GM19328 (cell line): Measurements from ENCODE around the gene SORCS2.
"Not testable (repeated sequence)": the region's sequence is repeated elsewhere in the genome, so short reads cannot be mapped to it uniquely, and the experiment has no call there.

Experiments
- ATAC-seq: cut with Tn5 transposase; IDR thresholded peaks from one replicate; pipeline ENCODE4 v1.9.1; 2021; ENCODE audit warnings: mild to moderate bottlenecking, moderate library complexity; ENCODE audit not compliant: unreplicated experiment

The SORCS2 gene

GRCh38 chr4:7159923-7160322, 32.4 kb upstream of the SORCS2 start:
- no peak for ATAC-seq

- no peak for ATAC-seq
Observed at GRCh38 chr4:7160439-7160838, 31.9 kb upstream of the SORCS2 start.

- no peak for ATAC-seq
Observed at GRCh38 chr4:7160951-7161440, 31.3 kb upstream of the SORCS2 start.

- no peak for ATAC-seq
Observed at GRCh38 chr4:7161721-7162214, 30.6 kb upstream of the SORCS2 start.

- ATAC-seq, result not testable (repeated sequence)
Observed at GRCh38 chr4:7165056-7165873, 27.1 kb upstream of the SORCS2 start.

GRCh38 chr4:7165874-7166201, 26.5 kb upstream of the SORCS2 start:
- ATAC-seq, result no peak

- no peak for ATAC-seq
Observed at GRCh38 chr4:7166237-7166636, 26.1 kb upstream of the SORCS2 start.

GRCh38 chr4:7166981-7167700, 25.2 kb upstream of the SORCS2 start:
- ATAC-seq, result no peak

- ATAC-seq, result no peak
Observed at GRCh38 chr4:7167706-7168105, 24.6 kb upstream of the SORCS2 start.

- no peak for ATAC-seq
Observed at GRCh38 chr4:7168106-7168505, 24.2 kb upstream of the SORCS2 start.

GRCh38 chr4:7169134-7169533, 23.2 kb upstream of the SORCS2 start:
- ATAC-seq, result no peak

GRCh38 chr4:7170012-7170411, 22.3 kb upstream of the SORCS2 start:
- ATAC-seq, result no peak

GRCh38 chr4:7171191-7171900, 21.0 kb upstream of the SORCS2 start:
- ATAC-seq, result no peak

- no peak for ATAC-seq
Observed at GRCh38 chr4:7172508-7172907, 19.8 kb upstream of the SORCS2 start.

GRCh38 chr4:7172946-7173345, 19.4 kb upstream of the SORCS2 start:
- ATAC-seq, result no peak

- no peak for ATAC-seq
Observed at GRCh38 chr4:7173841-7174449, 18.4 kb upstream of the SORCS2 start.

- no peak for ATAC-seq
Observed at GRCh38 chr4:7179158-7179557, 13.2 kb upstream of the SORCS2 start.

GRCh38 chr4:7180938-7181337, 11.4 kb upstream of the SORCS2 start:
- no peak for ATAC-seq

- no peak for ATAC-seq
Observed at GRCh38 chr4:7182616-7183015, 9.7 kb upstream of the SORCS2 start.

- no peak for ATAC-seq
Observed at GRCh38 chr4:7183161-7183560, 9.2 kb upstream of the SORCS2 start.
